Tibial nerve (tissue), 4 donors: Measurements from ENCODE around the gene COQ5.

Source experiments
- EP300 ChIP-seq, 2 donors: sonication (generic); formaldehyde crosslinking; IDR thresholded peaks; one replicate each; pipeline ENCODE4 v1.6.1; 2017; ENCODE audit warnings: antibody characterized with exemption in 2 of 2, mild to moderate bottlenecking in 1 of 2
- POLR2A ChIP-seq, 2 donors: fragments of 450-650 bp; IDR thresholded peaks; one replicate each; pipeline ENCODE4 v1.6.1; 2017; ENCODE audit warnings: antibody characterized with exemption in 2 of 2, mild to moderate bottlenecking in 2 of 2, moderate library complexity in 2 of 2
- TF ChIP-seq, protein P1 (sequence below), 5 experiments: fragments of 200-600 bp in 3 of 5; fragments of 450-650 bp in 2 of 5; sonication (generic) in 3 of 5; IDR thresholded peaks; one replicate each; pipeline ENCODE4 v1.5.1; 2016 to 2019; ENCODE audit warnings: antibody characterized with exemption in 5 of 5, mild to moderate bottlenecking in 3 of 5, moderate library complexity in 2 of 5

DNA sequence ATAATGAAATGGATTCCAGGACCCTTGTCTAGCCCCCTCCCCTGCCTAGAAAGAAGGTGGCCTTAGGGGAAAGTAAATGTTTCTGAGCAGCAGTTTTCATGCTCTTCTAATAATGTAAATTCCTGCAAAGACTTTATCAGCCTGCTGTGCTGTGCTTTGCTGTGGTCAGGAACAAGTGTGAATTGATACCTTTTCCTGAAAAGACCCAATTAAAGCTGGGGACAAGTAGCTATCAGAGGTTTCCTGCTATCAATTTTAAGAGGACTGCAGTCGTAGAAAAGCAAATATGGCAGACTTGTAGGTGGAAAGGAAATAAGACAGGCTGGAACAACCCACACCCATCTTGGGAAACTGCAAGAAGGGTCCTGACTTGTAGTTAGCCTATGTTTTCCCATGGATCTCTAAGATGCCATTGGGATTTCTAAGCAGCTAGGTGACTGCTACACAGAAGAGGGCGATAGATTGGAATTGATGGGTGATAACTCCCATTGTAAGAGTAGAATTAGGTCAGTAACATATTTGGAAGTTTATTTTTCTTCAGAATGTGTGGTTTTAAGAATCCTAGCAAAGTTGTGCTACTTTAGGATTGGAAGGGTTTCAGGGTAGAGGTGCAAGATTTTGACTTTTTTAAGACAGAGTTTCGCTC lies 30.0 kb downstream of the COQ5 start:
- TF ChIP-seq, protein P1, sequence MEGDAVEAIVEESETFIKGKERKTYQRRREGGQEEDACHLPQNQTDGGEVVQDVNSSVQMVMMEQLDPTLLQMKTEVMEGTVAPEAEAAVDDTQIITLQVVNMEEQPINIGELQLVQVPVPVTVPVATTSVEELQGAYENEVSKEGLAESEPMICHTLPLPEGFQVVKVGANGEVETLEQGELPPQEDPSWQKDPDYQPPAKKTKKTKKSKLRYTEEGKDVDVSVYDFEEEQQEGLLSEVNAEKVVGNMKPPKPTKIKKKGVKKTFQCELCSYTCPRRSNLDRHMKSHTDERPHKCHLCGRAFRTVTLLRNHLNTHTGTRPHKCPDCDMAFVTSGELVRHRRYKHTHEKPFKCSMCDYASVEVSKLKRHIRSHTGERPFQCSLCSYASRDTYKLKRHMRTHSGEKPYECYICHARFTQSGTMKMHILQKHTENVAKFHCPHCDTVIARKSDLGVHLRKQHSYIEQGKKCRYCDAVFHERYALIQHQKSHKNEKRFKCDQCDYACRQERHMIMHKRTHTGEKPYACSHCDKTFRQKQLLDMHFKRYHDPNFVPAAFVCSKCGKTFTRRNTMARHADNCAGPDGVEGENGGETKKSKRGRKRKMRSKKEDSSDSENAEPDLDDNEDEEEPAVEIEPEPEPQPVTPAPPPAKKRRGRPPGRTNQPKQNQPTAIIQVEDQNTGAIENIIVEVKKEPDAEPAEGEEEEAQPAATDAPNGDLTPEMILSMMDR (IDR thresholded peaks at IDR 0.05) = no peak
- no peak for TF ChIP-seq POLR2A (IDR thresholded peaks at IDR 0.05)
- no peak for TF ChIP-seq EP300 (IDR thresholded peaks at IDR 0.05)
